Erythroblast (primary cell): ENCODE data around the gene IGF2.

Experiments used
- DNase-seq, 2 experiments: peaks; one replicate each; lab custom pipeline; 2025; lab: John Stamatoyannopoulos, UW
- GATA1 ChIP-seq: IDR thresholded peaks from 2 replicates; pipeline ENCODE4 v1.6.1; 2011; ENCODE audit warnings: low read depth, mild to moderate bottlenecking, control low read depth, low read length, moderate library complexity
- POLR2A ChIP-seq: IDR thresholded peaks from 2 replicates; pipeline ENCODE4 v1.6.1; 2011; ENCODE audit warnings: mild to moderate bottlenecking, low read length

The IGF2 gene

DNA sequence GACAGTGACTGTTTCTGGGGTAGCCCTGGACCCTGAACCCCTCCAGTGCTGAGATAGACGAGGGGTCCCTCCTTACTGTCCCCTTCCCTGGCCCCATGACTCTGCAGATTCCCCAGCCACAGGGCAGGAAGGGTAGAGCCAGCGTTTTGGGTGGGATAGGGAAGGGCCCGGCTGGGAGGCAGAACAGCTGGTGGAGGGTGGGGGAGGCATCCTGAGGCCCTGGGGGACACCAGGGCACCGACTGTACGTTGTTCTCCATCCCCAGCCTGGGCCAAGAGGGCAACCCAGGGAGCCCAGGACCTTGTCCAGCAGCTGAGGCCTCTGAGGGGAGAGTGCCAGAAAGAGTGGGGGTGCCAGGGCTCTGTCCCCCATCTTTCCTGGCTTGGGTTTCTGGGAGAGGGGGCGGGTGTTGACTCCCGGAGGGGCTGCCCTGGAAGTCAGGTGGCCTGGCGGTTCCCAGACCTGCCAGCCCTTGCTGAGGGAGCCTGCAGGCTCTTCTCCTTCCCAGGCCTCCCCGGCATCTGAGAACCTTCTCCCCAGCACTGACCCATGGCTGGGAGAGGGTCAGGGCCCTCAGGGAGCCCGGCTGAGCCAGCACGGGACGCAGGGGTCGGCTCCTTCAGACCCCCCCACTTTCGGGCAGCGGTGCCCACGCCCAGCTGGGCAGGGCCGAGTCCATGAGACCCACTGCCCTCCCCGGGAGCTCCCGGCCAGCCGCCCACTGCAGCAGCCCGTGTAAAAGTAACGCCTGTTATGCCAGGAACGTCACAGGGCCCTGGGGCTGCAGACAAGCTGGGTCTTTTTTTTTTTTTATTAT lies 30.3 kb downstream of the IGF2 start:
- DNase-seq, result no peak
- TF ChIP-seq POLR2A (no peak), GATA1 (no peak)

DNA sequence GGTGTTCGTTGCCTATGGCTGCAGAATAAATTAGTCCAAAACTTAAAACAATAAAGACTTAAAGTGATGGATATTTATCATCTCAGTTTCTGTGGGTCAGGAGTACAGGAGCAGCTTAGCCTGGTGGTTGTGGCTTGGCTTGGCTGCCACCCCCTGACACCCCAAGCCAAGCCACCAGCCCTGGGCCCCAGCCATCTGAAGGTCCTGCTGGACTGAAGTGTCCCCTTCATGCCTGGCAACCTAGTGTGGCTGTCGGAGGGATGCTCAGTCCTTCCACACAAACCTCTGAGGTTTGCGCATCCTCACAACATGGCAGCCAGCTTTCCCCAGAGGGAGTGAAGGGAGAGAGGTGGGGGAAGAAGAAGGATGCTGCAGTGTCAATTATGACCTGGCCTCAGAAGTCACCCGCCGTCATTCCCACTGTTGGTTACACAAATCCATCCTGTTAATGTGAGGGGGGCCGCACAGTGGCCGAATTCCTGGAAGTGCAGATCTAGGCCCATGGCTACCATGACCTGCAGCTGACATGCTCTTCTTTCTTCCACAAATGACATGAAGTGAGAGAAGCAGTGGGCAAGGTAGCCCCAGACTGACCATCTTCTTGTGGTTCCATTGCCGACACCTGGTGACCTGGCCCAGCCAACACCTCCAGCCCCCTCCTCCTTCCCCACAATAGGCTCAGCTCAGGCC lies 31.1 kb downstream of the IGF2 start:
- DNase-seq, result no peak
- no peak for TF ChIP-seq POLR2A
- TF ChIP-seq GATA1, result no peak

GRCh38 chr11:2107521-2107920 lies 31.7 kb downstream of the IGF2 start:
- DNase-seq, result no peak

GRCh38 chr11:2106583-2107209 lies 32.5 kb downstream of the IGF2 start:
- TF ChIP-seq POLR2A (no peak), GATA1 (no peak)
- DNase-seq, result no peak

More at GRCh38 chr11:2107521-2107920, 31.7 kb downstream of the IGF2 start:
- TF ChIP-seq POLR2A (no peak), GATA1 (no peak)

DNA sequence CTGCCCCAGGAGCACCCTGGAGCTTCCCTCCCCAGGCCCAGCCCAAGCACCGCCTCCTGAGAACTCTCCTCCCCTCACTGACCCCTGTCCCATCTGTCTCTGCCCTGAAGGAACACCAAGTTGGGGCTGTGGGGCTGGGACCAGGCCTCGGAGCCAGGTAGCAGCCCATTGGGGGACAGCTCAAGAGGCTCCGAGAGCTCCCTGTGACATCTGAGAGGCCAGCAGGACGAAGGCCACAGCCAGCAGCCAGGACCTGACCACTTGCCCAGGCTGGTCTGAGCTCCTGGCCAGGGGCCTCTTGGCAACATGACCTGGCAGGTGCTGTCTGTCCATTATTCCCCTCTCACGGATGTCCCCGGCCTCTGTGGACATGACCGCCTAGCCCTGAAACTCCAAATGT lies 33.7 kb downstream of the IGF2 start:
- no peak for TF ChIP-seq GATA1
- TF ChIP-seq POLR2A, result no peak
- no peak for DNase-seq

DNA sequence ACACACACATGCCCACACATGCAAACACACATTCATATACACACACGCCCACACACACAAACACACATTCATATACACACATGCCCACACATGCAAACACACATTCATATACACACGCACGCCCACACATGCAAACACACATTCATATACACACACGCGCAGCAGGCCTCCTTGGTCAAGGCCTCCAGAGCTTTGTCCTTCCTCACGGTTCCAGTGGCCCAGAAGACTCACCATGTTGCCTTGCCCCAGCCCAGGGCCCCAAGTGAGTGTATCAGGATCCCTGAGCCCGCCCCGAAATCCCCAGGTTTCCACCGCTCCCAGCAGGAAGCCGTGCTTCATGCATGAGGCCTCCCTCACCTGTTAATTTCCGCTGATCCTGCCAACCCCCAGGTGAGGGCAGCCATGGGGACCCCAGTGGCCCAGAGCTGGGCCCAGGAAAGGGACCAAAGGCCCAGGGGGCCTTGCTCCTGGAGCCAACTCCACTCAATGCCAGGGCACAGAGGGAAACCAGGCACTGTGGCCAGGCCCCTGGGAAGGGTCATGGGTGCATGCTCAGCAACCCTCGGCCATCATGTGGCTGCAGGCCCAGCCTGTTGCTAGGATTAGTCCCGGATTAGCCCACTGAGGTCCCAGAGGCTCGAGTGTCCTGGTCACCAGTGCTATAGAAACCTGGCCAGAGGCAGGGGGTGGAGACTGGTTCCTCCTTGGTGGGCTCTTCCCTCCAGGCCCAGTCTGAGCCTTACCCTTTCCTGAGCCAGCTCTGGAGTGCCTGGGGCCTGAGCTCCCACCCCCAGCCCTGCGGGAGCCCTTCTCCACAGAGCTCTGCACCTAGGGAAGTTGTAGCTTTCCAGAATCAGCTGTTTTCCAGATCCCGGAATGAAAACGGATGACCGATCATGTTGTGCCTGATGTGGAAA lies 34.4 kb downstream of the IGF2 start:
- TF ChIP-seq POLR2A (no peak), GATA1 (no peak)
- DNase-seq, result no peak

DNA sequence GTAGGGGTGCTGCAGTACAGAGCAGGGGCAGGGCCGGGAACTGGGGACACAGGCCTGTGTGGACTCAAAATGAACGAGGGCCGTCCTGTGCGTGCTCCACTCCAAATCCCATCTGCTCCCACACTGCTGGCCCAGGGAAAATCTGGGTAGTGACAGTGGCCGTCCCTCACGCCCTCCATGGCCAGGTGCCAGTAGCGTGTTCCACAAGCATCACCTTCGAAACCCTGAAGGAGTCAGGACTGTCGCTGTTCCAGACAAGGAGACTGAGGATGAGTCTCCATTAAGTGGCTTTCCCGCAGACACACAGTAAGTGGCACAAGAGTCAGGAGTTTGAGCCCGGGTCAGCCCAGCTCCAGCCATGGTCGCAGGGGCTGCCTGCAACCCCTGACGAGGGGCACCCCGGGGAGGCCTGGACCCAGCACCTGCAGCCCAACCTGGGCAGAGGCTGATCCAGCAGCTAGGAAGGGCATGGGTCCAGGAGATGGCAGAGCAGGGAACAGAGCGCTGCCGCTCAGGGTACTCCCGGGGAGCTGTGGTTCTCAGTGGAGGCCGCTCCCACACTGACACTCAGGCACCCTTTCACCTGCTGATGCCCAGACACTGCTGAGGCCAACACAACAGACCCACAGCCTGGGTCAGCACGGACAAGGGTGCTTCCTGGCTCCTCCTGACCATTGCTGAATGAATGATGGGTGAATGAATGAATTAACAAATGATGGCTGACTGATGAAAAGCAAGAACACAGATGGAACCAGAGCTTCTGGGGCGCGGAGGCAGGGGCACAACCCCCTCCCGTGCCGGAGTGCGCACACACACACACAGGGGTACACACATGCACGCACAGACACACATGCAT lies 35.3 kb downstream of the IGF2 start:
- DNase-seq, result no peak
- TF ChIP-seq GATA1 (no peak), POLR2A (no peak)

- no peak for DNase-seq
- TF ChIP-seq GATA1 (no peak), POLR2A (no peak)
Observed at GRCh38 chr11:2102883-2103213, 36.3 kb downstream of the IGF2 start.

DNA sequence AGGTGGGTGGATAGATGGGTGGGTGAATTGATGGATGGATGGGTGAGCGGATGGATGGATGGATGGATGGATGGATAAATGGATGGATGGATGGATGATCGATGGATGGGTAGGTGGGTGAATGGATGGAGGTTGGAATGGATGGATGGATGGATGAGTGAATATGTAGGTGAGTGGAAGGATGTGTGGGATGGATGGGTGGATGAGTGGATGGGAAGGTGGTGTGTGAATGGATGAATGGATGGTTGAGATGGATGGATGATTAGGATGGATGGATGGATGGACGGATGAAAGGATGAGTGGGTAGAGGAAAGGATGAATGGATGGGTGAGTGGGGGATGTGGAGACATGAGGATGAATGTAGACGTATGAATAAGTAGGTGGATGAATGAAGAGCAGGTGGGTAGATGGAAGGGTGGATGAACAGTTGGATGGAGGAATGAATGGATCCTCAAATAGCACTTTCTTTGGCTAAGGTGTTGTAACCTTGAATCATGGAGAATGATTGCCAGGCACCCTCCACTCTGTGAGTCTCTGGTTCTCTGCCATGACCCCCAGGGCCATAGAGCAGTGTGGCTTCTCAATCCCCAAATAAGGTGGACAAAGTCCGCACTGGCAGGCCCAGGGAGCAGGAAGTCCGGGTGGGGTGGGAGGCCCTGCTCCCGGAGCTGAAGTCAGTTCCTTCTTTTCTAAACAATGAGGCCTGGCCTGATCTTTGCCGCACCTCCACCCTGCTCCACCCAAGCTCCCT lies 36.9 kb downstream of the IGF2 start:
- DNase-seq, result no peak
- TF ChIP-seq POLR2A (no peak), GATA1 (no peak)

DNA sequence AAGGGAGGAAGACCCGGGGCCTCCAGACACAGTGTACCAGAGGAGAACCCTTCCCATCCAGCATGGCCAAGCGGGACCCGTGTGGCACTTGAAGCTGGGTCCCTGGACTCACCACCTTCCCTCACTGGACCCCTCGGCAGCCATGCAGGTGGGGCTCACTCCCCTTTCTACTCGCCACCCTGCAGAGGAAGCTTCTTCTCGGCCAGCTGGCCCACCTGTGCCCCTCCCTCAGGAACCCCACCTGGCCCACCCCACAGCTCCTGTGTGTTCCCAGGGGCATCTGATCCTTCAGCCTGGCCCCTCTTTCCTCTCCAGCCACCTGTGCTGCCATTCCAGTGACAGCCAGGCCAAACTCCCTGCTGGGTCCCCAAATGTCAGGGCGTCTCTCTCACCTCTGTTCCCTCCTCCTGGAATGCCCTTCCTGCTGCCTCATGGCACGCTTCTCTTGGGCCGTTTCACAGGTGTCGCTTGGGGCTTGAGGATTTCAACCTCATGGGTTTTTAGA lies 38.0 kb downstream of the IGF2 start:
- no peak for DNase-seq
- TF ChIP-seq GATA1 (no peak), POLR2A (no peak)

GRCh38 chr11:2100361-2101170 lies 38.6 kb downstream of the IGF2 start:
- peak; percentile 42 to 48 for DNase-seq
- TF ChIP-seq GATA1 (no peak), POLR2A (peak; percentile 48)
